Measurements from ENCODE around the gene LHFPL6. TPM values are rescaled to one million over a fixed set of nuclear protein-coding genes. Genes with fewer than 3 reads are reported as not detected.

LHFPL6 gene
- polyA plus RNA-seq, 5 donors, result 83.3 to 103 (median 92.4) TPM

DNA sequence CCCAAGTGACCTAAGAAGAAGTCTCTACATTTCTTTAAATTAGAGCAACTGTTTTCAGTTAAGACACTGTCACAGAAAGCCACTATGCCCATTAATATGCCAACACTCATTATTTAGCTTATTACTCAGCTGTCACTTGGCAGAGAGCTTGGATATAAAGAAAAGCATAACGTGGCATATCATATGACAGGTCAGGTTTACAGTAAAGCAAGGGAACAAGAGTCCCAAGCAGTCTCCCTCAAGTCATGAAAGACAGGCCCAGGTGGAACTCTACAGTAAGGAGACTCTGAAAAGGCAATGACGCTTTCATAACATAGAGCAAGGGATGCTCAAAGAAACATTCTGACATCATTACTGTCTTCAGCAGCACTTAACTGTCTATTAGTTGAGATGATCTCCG is 6.3 kb downstream of the LHFPL6 start:
- DNase-seq, result no peak

DNA sequence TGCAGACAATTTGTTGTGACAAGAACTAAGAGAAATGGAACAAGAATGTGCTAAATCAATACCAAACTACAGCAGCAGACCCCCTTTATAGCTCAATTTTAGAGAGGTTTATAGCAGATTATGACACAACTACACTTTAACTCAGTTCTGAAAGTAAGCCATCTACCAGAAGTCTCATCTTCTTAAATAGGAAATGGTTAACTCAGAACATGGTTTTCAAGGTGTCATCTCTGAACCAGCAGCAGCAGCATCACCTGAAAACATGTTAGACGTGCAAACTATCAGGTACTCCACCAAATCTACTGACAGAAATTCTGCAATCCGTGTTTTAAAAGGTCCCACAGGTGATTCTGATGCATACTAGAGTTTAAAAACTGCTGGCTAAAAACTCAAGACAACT is 6.8 kb downstream of the LHFPL6 start:
- DNase-seq, result no peak

DNA sequence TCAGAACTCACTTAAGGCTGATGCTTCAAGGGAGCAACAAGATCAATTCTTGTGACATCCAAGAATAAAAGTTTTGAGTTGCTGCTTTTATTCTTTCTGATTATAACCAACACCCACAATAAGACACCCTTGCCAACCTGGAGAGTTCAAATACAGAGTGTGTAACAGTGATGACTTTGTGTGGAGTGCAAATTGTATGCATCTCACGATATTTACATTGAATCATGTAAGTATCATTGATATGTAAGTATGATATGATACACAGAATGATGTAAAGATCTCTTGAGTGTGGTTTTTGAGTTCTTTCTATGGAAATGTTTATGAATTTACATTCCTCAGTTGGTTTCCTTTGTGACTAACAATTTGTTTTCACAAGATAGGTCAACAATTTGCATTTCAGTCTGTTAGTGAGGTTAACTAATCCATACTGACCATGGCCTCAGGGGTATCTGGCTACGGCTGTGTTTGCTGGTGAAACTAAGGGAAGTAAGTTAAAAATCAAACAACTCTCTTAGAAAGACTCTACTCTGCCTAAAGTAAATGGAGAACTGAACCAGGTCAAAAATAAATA is 12.4 kb downstream of the LHFPL6 start:
- DNase-seq, result no peak

DNA sequence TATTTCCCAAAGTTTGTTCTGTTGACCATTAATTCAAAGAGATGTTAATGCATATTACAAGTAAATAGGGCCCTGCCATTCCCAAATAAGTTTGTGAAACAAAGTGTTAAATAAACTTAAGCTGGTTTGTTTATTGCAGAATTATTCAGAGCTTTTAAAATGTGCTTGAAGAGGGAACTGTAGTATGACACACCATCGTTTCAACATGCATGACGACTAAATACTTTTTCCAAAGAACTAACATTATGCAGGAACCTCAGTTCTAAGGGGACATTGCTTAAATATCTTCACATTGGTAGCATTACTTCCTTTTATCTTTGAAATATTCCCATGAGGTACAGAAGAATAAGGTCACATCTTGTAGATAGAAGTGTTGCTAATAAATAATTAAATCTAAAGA is 14.6 kb downstream of the LHFPL6 start:
- DNase-seq, result no peak

DNA sequence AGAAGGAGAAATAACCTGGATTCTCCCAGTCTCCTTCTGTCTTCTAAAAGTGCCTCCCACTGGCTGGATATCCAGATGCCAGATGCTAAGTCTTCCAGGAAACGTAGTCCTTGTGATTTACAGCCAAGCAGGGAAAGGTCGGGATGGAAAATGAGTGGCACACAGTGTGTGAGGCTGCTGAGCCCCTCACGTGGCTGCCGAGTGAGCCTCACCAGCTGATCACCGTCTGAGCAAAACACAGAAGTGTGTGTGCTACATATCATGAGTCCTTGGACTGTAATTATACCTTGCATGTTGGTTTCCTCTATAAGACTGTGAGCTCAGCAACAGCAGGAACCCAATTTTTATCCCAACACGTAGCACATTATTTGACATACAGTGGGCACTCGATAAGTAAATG is 15.1 kb downstream of the LHFPL6 start:
- no peak for DNase-seq

DNA sequence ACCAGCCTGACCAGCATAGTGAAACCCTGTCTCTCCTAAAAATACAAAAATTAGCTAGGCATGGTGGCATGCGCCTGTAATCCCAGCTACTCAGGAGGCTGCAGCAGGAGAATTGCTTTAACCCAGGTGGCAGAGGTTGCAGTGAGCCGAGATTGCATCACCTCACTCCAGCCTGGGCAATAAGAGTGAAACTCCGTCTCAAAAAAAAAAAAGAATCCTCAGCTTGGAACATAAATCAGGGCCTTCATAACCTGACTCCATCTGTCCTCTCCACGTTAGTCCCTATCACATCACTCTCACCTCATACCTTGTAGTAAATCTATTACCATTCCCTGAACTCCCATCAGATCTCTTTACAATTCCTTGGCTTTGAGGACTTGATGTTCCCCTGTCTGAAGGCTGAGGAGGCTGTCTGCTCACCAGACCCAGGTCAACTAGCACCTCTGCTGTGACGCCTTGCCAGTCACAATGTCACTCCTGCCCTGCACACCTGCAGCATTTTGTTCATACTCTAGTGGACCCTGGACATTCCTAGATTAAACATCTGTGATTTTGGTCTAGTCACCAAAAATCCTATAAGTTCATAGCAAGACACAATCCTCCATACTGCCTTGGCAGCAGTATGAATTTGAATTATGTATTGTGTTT is 15.9 kb downstream of the LHFPL6 start:
- DNase-seq, result no peak

DNA sequence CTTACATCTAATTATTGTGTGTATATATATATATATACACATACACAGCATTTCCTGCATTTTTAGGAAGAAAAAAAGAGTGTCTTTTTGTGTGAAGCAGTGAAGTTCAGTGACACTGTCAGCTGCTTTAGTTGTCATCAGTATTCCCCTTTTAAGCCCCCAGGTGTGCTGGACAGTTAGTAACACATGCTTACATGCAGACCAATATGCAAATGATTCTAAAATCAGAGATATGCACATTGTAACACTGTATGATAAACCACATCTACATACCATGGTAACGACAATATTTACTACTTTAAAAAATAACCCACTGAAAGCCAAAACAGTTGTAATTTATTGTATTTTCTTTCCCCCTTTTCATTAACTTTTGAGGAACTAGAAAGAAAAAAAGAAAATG is 16.8 kb downstream of the LHFPL6 start:
- DNase-seq, result no peak

DNA sequence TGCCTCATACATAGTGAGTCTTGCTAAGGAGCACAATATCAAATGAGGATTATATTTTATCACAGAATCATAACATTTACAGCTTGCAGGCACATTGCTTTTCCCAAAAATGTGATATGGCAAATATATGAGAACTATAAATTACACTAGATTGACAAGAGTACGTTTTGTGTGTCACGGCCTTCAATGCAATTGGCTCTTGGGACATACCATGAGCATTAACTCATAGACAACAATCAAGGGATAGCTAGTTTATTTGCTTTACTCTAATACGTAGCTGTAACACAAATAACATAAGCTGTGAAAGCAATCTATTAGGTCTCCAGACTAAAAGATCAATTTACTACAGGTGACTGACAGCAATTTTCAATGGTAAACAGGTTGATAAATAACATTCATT is 17.8 kb downstream of the LHFPL6 start:
- DNase-seq, result no peak

DNA sequence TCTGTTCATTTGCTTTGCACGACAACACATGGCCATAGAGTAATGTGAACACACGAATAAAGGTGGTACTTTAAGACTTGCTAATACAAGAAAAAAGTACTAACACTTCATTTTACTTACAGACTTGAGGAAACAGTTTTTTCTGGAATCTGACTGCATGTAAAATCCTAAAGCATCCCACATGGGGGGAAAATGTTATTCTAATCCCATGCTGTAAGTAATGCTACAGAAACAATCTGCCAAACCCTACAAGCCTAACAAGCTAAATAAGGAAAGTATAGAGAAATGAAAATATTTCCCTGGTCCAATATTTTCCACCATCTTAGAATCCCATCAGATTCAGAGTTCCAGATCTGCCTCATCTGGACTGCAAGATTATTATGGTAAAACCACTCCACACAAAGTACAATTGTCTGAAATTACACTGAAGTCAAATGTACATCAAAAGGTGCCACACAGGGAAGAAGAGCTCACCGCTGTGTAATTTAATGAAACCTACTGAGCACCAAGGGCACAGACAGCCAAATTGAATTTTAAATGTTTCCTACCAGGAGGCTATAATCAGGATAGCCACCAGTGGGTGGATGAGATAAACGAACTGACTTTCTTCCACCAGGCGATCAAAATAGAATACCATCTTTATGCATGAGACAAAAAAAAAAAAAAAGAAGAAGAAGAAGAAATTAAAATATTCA is 22.0 kb downstream of the LHFPL6 start:
- DNase-seq, result no peak

DNA sequence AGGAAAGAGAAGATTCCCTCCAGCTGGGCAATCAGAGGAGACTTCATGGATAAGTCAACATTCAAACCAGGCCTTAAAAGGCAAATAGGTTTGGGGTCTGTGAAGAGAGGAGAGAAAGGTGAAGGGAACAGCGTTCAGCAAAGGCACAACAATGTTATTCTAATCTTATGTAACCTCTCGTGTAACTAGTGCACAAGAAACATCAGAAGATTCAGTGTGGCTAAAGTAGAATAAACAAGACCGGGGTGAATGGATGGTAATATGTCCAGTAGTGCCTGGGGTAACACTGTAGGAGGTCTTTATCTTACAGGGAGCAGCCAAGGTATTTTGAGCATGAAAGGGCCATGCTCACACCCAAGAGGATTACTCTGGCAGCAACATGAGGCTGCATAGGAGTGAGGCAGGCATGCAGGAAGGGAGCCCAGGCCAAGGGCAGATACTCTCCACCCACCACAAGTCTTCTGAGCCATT is 24.1 kb downstream of the LHFPL6 start:
- no peak for DNase-seq

DNA sequence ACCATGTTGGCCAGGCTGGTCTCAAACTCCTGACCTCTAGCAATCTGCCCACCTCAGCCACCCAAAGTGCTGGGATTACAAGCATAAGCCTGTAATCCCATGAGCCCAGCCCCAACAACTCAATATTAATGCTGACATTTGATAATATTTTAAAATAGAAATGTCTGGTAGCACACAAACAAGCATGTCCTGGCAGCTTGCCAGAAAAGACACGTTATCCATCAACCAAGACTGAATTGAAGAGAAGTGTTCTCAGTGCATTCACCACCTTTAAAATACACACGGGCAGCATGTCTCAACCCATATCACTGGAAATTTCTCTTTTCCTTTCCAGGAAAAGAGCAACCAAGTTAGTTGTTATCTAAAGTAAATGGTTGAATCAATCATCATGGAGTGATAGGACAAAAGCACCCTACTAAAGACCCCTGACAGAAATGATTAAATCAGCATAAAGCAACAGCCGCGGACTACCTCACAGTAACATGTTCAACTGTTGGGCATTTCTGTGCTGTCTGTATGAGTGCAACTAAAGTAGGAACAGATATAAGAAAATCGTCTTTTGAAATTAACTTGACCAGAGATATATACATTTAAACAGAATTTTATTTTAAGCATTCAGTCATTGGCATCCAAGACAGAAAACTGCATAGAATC is 25.0 kb downstream of the LHFPL6 start:
- DNase-seq, result no peak

DNA sequence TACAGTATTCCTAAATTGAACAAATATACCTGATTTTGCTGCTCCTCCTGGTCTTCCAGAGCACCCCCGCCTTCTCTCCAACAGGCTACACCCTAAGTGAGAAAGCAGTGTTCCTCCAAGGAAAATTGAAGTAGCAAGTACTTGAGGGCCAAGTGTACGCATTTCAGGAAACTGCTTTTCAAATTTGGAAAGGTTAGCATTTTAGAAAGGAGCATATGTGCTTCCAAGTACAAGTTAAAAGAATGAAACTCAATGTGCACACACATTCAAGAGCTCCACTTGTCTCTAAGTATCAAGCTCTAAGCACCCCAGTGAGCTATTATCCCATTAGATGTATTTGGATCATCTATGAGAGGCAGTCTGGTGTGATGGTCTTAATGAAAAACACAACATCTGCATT is 25.8 kb downstream of the LHFPL6 start:
- no peak for DNase-seq

DNA sequence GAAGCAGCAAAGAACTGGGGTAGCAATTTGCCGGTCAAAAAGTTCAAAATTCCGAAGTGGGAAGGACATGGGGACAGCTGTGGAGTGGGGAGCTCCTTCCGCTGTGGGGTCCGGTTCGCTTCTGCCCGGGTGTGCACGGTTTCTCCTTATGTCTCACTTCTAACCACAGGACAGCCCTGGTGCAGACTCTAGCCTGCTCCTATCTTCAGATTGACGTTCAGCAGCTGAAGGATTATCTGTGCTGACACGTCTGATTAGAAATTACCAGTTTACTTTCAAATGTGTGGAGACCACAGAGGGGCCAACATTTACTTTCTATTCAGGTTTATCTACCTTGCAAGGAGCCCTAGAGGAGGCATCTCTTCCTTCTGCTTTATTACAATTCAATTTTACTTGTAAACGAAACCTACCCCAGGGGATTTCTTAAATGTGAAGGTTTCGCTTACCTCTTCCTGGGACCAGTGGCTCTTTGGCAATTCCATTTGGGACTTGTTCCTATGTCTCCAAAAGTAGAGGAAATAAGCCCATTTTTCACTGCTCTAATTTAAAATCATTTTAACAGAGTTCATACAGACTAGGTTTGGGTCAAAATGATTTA is 27.3 kb downstream of the LHFPL6 start:
- DNase-seq, result no peak

DNA sequence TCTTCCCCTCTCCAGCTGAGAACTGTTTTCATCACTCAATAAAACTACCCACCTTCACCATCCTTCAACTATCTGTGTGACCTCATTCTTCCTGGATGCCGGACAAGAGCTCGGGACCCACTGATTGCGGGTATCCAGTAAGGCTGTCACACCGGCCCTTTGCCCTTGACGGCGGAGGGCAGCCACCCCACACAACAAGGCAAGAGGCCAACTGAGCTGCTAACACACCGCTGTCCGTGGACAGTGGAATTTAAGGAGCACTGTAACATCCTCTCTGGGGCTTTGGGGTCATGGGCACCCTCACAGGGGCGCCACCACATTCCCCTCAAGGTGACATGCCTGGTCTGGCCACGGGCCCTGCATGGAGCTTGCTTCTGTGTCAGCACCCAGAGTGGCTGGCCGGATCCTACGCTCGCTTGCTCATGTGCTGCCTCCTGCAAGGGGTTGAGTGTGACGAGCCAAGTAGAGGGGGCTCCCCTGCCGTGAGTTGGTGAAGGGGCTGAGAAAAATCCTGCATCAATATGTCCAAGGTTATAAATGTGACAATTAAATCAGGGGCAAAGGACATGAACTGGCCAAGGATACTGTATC is 31.4 kb downstream of the LHFPL6 start:
- DNase-seq, result no peak

DNA sequence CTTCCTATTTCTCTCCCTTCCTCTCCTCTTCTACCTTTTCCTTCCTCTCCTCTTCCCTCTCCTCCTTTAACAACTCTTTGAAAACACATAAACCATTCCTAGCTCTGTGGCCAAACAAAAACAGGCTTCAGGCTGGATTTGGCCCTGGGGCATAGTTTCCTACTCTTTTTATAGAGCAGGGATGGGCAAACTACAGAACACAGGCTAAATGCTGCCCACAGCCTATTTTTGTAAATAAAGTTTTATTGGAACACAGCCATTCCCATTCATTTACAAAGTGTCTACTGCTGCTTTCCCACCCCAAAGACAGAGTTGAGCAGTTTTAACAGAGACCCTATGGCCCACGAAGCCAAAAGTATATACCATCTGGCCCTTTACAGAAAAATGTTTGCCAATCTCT is 35.4 kb downstream of the LHFPL6 start:
- DNase-seq, result no peak

DNA sequence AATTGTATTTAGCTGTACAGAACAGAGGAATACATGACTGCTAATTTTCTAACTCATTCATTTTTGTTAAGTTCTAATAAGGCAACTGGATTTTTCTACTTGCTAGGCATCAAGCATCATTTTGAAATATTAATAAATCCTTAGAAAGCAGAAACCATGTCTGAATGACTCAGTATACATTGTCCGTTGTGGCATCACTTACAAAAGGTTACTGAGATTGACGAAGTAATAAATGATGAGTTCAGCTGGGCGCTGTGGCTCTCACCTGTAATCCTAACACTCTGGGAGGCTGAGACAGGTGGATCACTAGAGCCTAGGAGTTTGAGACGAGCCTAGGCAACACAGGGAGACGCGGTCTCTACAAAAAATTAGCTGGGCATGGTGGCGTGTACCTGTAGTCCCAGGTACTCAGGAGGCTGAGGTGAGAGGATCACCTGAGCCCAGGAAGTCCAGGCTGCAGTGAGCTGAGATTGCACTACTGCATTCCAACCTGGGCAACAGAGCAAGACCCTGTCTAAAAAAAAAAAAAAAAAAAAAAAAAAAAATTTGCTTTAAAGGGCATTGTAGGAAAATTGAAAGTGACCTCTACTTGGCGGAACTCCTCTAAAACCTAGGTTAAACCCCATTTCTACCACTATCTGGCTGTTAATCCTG is 36.6 kb downstream of the LHFPL6 start:
- no peak for DNase-seq

DNA sequence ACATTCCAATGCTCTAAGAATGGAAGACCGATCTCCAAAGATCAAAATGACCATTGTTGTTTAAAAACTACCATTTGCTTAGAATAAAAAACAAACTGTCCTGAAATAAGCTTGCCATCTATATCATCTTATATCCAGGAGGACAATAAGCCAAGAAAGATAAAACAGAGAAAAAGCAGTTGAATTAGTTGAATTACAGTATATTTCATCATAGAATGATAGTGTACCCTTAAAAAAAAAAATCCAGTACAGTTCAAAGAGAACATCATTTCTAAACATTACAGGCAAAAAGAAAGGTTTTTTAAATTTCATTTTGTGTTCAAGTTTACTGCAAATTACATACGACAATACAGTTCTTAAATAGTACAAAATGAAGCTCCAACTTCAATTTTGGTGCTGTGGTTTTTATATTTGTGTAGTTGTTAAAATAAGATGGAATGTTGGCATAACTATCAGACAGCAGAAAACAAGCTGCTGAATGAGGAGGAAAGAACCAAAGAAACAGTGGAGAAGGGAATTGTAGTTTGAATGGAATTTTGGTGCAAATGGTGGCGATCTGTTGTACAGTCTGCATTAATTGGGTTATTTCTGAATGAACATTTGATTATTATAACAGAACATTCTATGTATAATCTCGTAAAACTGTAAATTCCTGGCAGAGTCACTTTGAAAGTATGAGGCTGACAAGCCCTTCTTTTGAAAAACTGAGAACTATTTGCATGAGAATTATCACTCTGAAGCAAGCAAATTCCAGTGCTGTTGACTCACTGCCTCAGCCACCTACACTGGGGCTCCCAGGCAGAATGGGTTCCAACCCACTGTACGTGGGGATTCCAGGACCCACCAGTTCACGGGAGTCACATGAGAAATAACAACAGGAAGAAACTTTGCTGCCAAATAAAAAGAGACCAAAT is 37.7 kb downstream of the LHFPL6 start:
- peak in 1 of 2 donors; percentile 16 for DNase-seq

DNA sequence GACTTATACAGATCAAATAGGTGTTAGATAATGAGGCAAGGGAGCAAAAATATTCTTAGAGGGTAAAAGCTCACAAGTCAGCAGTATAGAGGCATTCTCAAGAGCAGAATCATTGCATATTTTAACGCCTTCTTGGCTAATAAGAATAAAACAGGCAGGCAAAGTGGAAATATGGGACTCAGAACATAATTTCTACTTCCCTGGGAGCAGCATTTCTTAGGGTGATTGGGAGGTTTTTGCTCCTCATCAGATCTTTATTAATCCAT is 39.6 kb downstream of the LHFPL6 start:
- DNase-seq, result no peak

DNA sequence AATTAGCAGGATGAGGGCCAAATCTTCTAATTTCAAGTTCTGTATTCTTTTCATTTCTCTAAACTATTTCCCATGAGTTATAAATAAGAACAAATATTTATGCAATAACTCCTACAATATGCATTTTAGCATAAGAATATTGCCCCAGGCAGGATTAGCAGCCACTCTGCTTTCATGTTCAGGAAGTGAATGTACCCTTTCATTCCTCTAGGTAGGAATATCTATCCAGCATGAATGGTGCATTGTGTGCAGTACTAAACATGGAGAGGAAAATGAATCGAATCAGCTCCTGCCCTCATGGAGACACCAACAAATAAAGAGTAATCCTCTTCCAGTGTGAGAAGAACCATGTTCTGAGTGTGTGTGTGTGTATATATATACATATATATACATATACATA is 41.0 kb downstream of the LHFPL6 start:
- no peak for DNase-seq

DNA sequence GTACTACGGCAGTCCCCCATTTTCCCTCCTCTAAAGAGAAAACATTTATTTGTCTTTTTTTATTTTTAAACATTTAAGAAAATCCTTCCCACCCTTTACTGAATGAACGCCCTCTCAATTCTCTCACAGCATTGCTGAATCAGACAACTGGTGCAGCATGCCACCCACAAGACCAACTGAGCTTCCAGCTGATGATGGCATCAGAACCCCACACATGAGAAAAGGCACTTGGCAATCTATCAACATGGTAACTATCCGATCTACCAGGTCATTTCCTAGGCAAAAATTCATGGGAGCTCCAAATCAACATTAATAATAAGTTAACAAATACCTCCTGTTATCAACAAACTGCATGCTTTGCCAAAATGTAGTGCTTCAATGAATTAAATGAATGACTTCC is 43.1 kb downstream of the LHFPL6 start:
- DNase-seq, result no peak

Measured in right lung (tissue), 5 donors.